Liver (tissue), 9 donors: Measurements from ENCODE around the gene LAMA1. TPM values are rescaled to one million over a fixed set of nuclear protein-coding genes. Genes with fewer than 3 reads are reported as not detected.

Experiments used
- DNase-seq: peaks from one replicate; pipeline ENCODE4 v3.0.0-alpha.2; 2017; ENCODE audit warnings: low spot score
- H3K27ac ChIP-seq, 2 donors: one replicate each; pipeline ENCODE4 v1.7.0; 2013; ENCODE audit warnings: inconsistent platforms in 2 of 2, low read length in 2 of 2, control low read depth in 1 of 2, low read depth in 1 of 2, mild to moderate bottlenecking in 1 of 2
- H3K27me3 ChIP-seq, 4 donors: one replicate each; pipeline versions ENCODE4 v1.6.1 to v1.7.0; 2013; ENCODE audit warnings: low read length in 3 of 4, inconsistent platforms in 1 of 4, mild to moderate bottlenecking in 1 of 4, moderate library complexity in 1 of 4; ENCODE audit not compliant: control insufficient read depth in 4 of 4, insufficient read depth in 4 of 4
- H3K36me3 ChIP-seq, 4 donors: one replicate each; pipeline versions ENCODE4 v1.6.1 to v1.7.0; 2013; ENCODE audit warnings: low read length in 3 of 4, mild to moderate bottlenecking in 3 of 4, low read depth in 1 of 4, moderate library complexity in 1 of 4; ENCODE audit not compliant: control insufficient read depth in 4 of 4, insufficient read depth in 3 of 4
- H3K4me1 ChIP-seq, 4 donors: one replicate each; pipeline versions ENCODE4 v1.6.1 to v1.7.0; 2013; ENCODE audit warnings: low read length in 3 of 4, mild to moderate bottlenecking in 3 of 4, moderate library complexity in 1 of 4; ENCODE audit not compliant: control insufficient read depth in 4 of 4, insufficient read depth in 4 of 4
- H3K4me3 ChIP-seq, 3 donors: one replicate each; pipeline versions ENCODE4 v1.6.1 to v1.7.0; 2013; ENCODE audit warnings: low read length in 3 of 3, control low read depth in 1 of 3, low read depth in 1 of 3, mild to moderate bottlenecking in 1 of 3
- H3K9ac ChIP-seq, 2 donors: one replicate each; pipeline ENCODE4 v1.7.0; 2013; ENCODE audit warnings: low read length in 2 of 2, mild to moderate bottlenecking in 2 of 2, moderate library complexity in 2 of 2, control low read depth in 1 of 2, low read depth in 1 of 2
- H3K9me3 ChIP-seq, 4 donors: one replicate each; pipeline versions ENCODE4 v1.6.1 to v1.7.0; 2013; ENCODE audit warnings: low read length in 3 of 4; ENCODE audit not compliant: control insufficient read depth in 4 of 4
- ATF3 ChIP-seq: IDR thresholded peaks from 2 replicates; pipeline ENCODE4 v1.6.1; 2016; ENCODE audit warnings: antibody characterized with exemption
- CTCF ChIP-seq: fragments of 150-350 bp; IDR thresholded peaks from 2 replicates; pipeline ENCODE4 v1.5.1; 2017; ENCODE audit warnings: improper control_type of control experiment, low read depth, low read length; ENCODE audit not compliant: missing input control
- EGR1 ChIP-seq, 2 donors: IDR thresholded peaks; 2 replicates each; pipeline ENCODE4 v1.6.1; 2016 to 2018; ENCODE audit warnings: antibody characterized with exemption in 2 of 2, low read depth in 2 of 2
- FOXA1 ChIP-seq: IDR thresholded peaks from 2 replicates; pipeline ENCODE4 v1.6.1; 2016; ENCODE audit warnings: antibody characterized with exemption
- FOXA2 ChIP-seq: IDR thresholded peaks from 2 replicates; pipeline ENCODE4 v1.6.1; 2016; ENCODE audit warnings: antibody characterized with exemption
- GABPA ChIP-seq, 2 donors: IDR thresholded peaks in 1 of 2; conservative IDR thresholded peaks in 1 of 2; 2 replicates each; pipeline ENCODE4 v1.6.1; 2016; ENCODE audit warnings: antibody characterized with exemption in 2 of 2, mild to moderate bottlenecking in 1 of 2, moderate library complexity in 1 of 2
- HNF4A ChIP-seq, 2 donors: conservative IDR thresholded peaks; 2 replicates each; pipeline ENCODE4 v1.6.1; 2016; ENCODE audit warnings: antibody characterized with exemption in 2 of 2, mild to moderate bottlenecking in 2 of 2
- HNF4G ChIP-seq: IDR thresholded peaks from 2 replicates; pipeline ENCODE4 v1.6.1; 2016; ENCODE audit warnings: antibody characterized with exemption
- JUND ChIP-seq, 2 donors: IDR thresholded peaks; 2 replicates each; pipeline ENCODE4 v1.6.1; 2016; ENCODE audit warnings: antibody characterized with exemption in 2 of 2
- MAX ChIP-seq: IDR thresholded peaks from 2 replicates; pipeline ENCODE4 v1.6.1; 2016; ENCODE audit warnings: antibody characterized with exemption
- NR2F2 ChIP-seq: IDR thresholded peaks from 2 replicates; pipeline ENCODE4 v1.6.1; 2016; ENCODE audit warnings: antibody characterized with exemption
- RAD21 ChIP-seq, 2 donors: IDR thresholded peaks; 2 replicates each; pipeline ENCODE4 v1.6.1; 2016; ENCODE audit warnings: antibody characterized with exemption in 2 of 2, mild to moderate bottlenecking in 2 of 2
- REST ChIP-seq: IDR thresholded peaks from 2 replicates; pipeline ENCODE4 v1.6.1; 2016; ENCODE audit warnings: antibody characterized with exemption, mild to moderate bottlenecking
- RXRA ChIP-seq, 2 donors: IDR thresholded peaks; 2 replicates each; pipeline ENCODE4 v1.6.1; 2017 to 2018; ENCODE audit warnings: antibody characterized with exemption in 2 of 2, mild to moderate bottlenecking in 1 of 2
- SP1 ChIP-seq: IDR thresholded peaks from 2 replicates; pipeline ENCODE4 v1.6.1; 2018; ENCODE audit warnings: antibody characterized with exemption, mild to moderate bottlenecking
- TAF1 ChIP-seq: conservative IDR thresholded peaks from 2 replicates; pipeline ENCODE4 v1.6.1; 2016; ENCODE audit warnings: antibody characterized with exemption, mild to moderate bottlenecking
- YY1 ChIP-seq: IDR thresholded peaks from 2 replicates; pipeline ENCODE4 v1.6.1; 2016; ENCODE audit warnings: antibody characterized with exemption, mild to moderate bottlenecking
- ZBTB33 ChIP-seq: IDR thresholded peaks from 2 replicates; pipeline ENCODE4 v1.6.1; 2016; ENCODE audit warnings: antibody characterized with exemption
- WGBS: extraction: QIAGEN DNeasy Blood & Tissue Kit; methylation state at CpG from one replicate; pipeline ENCODE4 v1.1.7; 2013; 5-methylcytosine and 5-hydroxymethylcytosine counted together
- polyA plus RNA-seq, 2 donors: library from polyadenylated mRNA; stranded (reverse) in 1 of 2; unstranded in 1 of 2; fragments of 200-250 nt in 1 of 2; fragments of >200 nt in 1 of 2; fragmentation: Nextera tagmentation in 1 of 2; extraction: Ambion mirVana in 1 of 2; gene quantifications; one replicate each; pipeline versions ENCODE4 v1.2.1 to v1.2.3, GENCODE V29; 2013 to 2015
- total RNA-seq, 2 donors: library from RNA; depleted of rRNA; stranded (reverse); fragments of >200 nt; gene quantifications; one replicate each; pipeline ENCODE4 v1.2.3, GENCODE V29; 2014
- donor health status: healthy.
- donor health status: healthy.
- donor health status: healthy.
- donor health status: healthy.
- donor health status: healthy.

The LAMA1 gene
- total and polyA plus RNA-seq, 4 donors: 0.05 to 0.67 (median 0.43) TPM

- TF ChIP-seq MAX (no peak), HNF4G (no peak), REST (no peak), FOXA2 (no peak), RAD21 (IDR thresholded peaks at IDR 0.05) (no peak)
Observed at GRCh38 chr18:6949800-6950586, 167.6 kb downstream of the LAMA1 start (continued).

- Histone ChIP-seq H3K9ac (no peak overlapping the region), H3K36me3 (no peaks in the 10 kb centered on the region), H3K27ac (no peak overlapping the region), H3K27me3 (no peaks in the 10 kb centered on the region), H3K9me3 (peaks cover 0 to 2% (median 0%) of the 10 kb centered on the region in 4 donors), H3K4me3 (no peak overlapping the region), H3K4me1 (no peaks in the 10 kb centered on the region)
- no peak for TF ChIP-seq RAD21 (IDR thresholded peaks at IDR 0.05)
- no peak for TF ChIP-seq ATF3
- TF ChIP-seq TAF1: no peak
- no peak for TF ChIP-seq NR2F2
- no peak for TF ChIP-seq REST
- TF ChIP-seq ZBTB33: no peak
- TF ChIP-seq SP1: no peak
- TF ChIP-seq HNF4G: no peak
- TF ChIP-seq EGR1 (IDR thresholded peaks at IDR 0.05; ENCODE audit: low read depth in 2 of 2): no peak
- no peak for TF ChIP-seq JUND (IDR thresholded peaks at IDR 0.05)
- no peak for TF ChIP-seq FOXA1
- no peak for TF ChIP-seq CTCF
- TF ChIP-seq GABPA (IDR thresholded peaks at IDR 0.05 in 1 of 2, conservative IDR thresholded peaks at IDR 0.05 in 1 of 2): no peak
- TF ChIP-seq RXRA (IDR thresholded peaks at IDR 0.05): no peak
- no peak for TF ChIP-seq FOXA2
- TF ChIP-seq MAX: no peak
- no peak for TF ChIP-seq YY1
- TF ChIP-seq HNF4A (conservative IDR thresholded peaks at IDR 0.05): no peak
- DNase-seq: no peak
- 75% methylated on average over 16 of the region's 16 CpGs for WGBS
Observed at GRCh38 chr18:6948281-6949055, 169.1 kb downstream of the LAMA1 start.
